B cell (primary cell): Measurements from ENCODE around the gene CEP128.

Source experiments
- CTCF ChIP-seq: fragments of 200-600 bp; IDR thresholded peaks from one replicate; pipeline ENCODE4 v1.8.0; 2022; ENCODE audit warnings: antibody characterized with exemption, mild to moderate bottlenecking
- EZH2 ChIP-seq: IDR thresholded peaks from 2 replicates; pipeline ENCODE4 v1.6.1; 2012; ENCODE audit warnings: borderline replicate concordance, low read depth, mild to moderate bottlenecking, moderate library complexity, low read length; ENCODE audit not compliant: insufficient read depth, poor library complexity, severe bottlenecking

DNA sequence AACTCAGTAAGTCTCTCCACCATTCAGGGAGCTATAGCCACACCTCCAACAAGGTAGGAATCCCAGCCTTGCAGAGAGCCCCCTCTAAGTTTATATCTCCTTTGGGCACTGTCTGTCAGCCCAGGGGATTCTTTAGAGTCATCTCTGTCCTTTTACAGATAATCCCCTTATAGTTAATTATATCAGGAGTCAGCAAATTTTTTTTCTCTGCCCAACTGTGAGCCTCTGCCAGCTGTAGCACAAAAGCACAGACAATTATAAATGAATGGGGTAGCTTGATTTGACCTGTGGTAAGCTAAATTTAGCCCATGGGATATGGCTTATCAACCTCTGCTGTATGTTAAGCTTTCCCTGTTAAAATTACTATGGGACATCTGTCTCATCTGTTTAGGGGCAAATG, 8.3 kb downstream of the CEP128 start:
- no peak for TF ChIP-seq CTCF
- no peak for TF ChIP-seq EZH2
